ENCODE measurements around the gene GPLD1. TPM values are rescaled to one million over a fixed set of nuclear protein-coding genes. Genes with fewer than 3 reads are reported as not detected.

Gene GPLD1
- total RNA-seq, 4 donors from 2014 or later = 3.8 to 5.3 (median 4.1) TPM

- intact Hi-C loops (cut with DNase I) = no loop called here
- no peaks in the 10 kb centered on the region for H3K9me3 ChIP-seq
- no peak for TF ChIP-seq EP300 (IDR thresholded peaks at IDR 0.05)
- TF ChIP-seq, protein P1, sequence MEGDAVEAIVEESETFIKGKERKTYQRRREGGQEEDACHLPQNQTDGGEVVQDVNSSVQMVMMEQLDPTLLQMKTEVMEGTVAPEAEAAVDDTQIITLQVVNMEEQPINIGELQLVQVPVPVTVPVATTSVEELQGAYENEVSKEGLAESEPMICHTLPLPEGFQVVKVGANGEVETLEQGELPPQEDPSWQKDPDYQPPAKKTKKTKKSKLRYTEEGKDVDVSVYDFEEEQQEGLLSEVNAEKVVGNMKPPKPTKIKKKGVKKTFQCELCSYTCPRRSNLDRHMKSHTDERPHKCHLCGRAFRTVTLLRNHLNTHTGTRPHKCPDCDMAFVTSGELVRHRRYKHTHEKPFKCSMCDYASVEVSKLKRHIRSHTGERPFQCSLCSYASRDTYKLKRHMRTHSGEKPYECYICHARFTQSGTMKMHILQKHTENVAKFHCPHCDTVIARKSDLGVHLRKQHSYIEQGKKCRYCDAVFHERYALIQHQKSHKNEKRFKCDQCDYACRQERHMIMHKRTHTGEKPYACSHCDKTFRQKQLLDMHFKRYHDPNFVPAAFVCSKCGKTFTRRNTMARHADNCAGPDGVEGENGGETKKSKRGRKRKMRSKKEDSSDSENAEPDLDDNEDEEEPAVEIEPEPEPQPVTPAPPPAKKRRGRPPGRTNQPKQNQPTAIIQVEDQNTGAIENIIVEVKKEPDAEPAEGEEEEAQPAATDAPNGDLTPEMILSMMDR (IDR thresholded peaks at IDR 0.05) = no peak
- no peak for TF ChIP-seq POLR2AphosphoS5 (IDR thresholded peaks at IDR 0.05)
- no peak for TF ChIP-seq POLR2A (IDR thresholded peaks at IDR 0.05; ENCODE audit: low read depth)
Measured at GRCh38 chr6:24440897-24441598, 48.3 kb downstream of the GPLD1 start.

GRCh38 chr6:24439858-24440539 lies 49.4 kb downstream of the GPLD1 start:
- no peak for DNase-seq (ENCODE audit: extremely low spot score)
- H3K27ac ChIP-seq (replicated peaks in 1 of 4) = no peak overlapping the region
- no peaks in the 10 kb centered on the region for H3K9me3 ChIP-seq
- H3K27me3 ChIP-seq = no peaks in the 10 kb centered on the region
- intact Hi-C loops (cut with DNase I) = no loop called here
- TF ChIP-seq EP300 (IDR thresholded peaks at IDR 0.05) (no peak), POLR2A (IDR thresholded peaks at IDR 0.05; ENCODE audit: low read depth) (no peak), POLR2AphosphoS5 (IDR thresholded peaks at IDR 0.05) (no peak)
- TF ChIP-seq, protein P1 (IDR thresholded peaks at IDR 0.05) = no peak
- peaks cover 0 to 26% (median 2%) of the 10 kb centered on the region in 4 donors for H3K36me3 ChIP-seq
- H3K4me3 ChIP-seq = no peak overlapping the region
- 89% methylated on average over 3 of the region's 3 CpGs for WGBS
- no peaks in the 10 kb centered on the region for H3K4me1 ChIP-seq

More at GRCh38 chr6:24440897-24441598, 48.3 kb downstream of the GPLD1 start:
- Histone ChIP-seq H3K4me1 (no peaks in the 10 kb centered on the region), H3K36me3 (peaks cover 0 to 31% (median 1%) of the 10 kb centered on the region in 4 donors), H3K4me3 (no peak overlapping the region), H3K27ac (replicated peaks in 1 of 4) (no peak overlapping the region), H3K27me3 (no peaks in the 10 kb centered on the region)
- DNase-seq (ENCODE audit: extremely low spot score) = no peak
- WGBS = 89% methylated on average over 16 of the region's 16 CpGs

DNA sequence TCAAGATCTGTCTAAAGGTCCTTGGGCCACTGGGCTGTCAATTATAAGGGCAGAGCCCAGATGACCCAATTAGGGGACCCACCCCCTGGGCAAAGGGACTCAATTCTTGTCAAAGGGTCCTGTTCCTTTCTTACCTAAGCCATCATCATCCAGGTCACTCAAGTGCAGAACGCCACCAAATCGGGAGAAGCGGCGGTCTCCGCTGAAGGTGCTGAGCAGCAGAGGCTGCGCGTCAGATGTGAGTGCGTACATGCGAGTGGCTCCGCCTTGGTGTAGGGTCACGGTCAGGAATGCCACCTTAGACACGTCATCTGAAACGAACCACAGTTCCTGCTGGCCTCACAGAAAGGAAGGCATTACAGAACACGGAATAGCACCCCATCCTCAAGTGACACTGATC lies 52.4 kb downstream of the GPLD1 start:
- H3K4me1 ChIP-seq = no peaks in the 10 kb centered on the region
- no peak overlapping the region for H3K27ac ChIP-seq (replicated peaks in 1 of 4)
- H3K27me3 ChIP-seq = no peaks in the 10 kb centered on the region
- TF ChIP-seq, protein P1 (IDR thresholded peaks at IDR 0.05) = no peak
- TF ChIP-seq POLR2A (IDR thresholded peaks at IDR 0.05; ENCODE audit: low read depth) (no peak), EP300 (IDR thresholded peaks at IDR 0.05) (no peak), POLR2AphosphoS5 (IDR thresholded peaks at IDR 0.05) (no peak)
- H3K36me3 ChIP-seq = peaks cover 0 to 39% (median 4%) of the 10 kb centered on the region in 4 donors
- no peak for DNase-seq (ENCODE audit: extremely low spot score)
- no peaks in the 10 kb centered on the region for H3K9me3 ChIP-seq
- 89% methylated on average over 12 of the region's 14 CpGs for WGBS
- H3K4me3 ChIP-seq = no peak overlapping the region
- intact Hi-C loops (cut with DNase I) = no loop called here

- DNase-seq (ENCODE audit: extremely low spot score) = no peak
- Histone ChIP-seq H3K4me1 (no peaks in the 10 kb centered on the region), H3K27ac (replicated peaks in 1 of 4) (no peak overlapping the region), H3K36me3 (peaks cover 0 to 48% (median 8%) of the 10 kb centered on the region in 4 donors), H3K9me3 (no peaks in the 10 kb centered on the region), H3K27me3 (no peaks in the 10 kb centered on the region), H3K4me3 (no peak overlapping the region)
- TF ChIP-seq EP300 (IDR thresholded peaks at IDR 0.05) = no peak
- TF ChIP-seq, protein P1 (IDR thresholded peaks at IDR 0.05) = no peak
- no peak for TF ChIP-seq POLR2AphosphoS5 (IDR thresholded peaks at IDR 0.05)
- no peak for TF ChIP-seq POLR2A (IDR thresholded peaks at IDR 0.05; ENCODE audit: low read depth)
- WGBS = 91% methylated on average over 9 of the region's 9 CpGs
- intact Hi-C loops (cut with DNase I) = loop anchor here (5.0 kb wide), 1 partner anchor 90 kb away; no protein-coding TSS in a partner anchor
Measured at GRCh38 chr6:24432611-24433010, 56.8 kb downstream of the GPLD1 start.

Measured in esophagus muscularis mucosa (tissue), 4 donors.